NCI-H1048 (cell line): ENCODE measurements around the gene TERT.
"Not testable (repeated sequence)": the region's sequence is repeated elsewhere in the genome, so short reads cannot be mapped to it uniquely, and the experiment has no call there.

Experiments used
- DNase-seq: peaks from one replicate; lab custom pipeline; 2025; lab: John Stamatoyannopoulos, UW

TERT gene

GRCh38 chr5:1278656-1279442, 16.0 kb downstream of the TERT start:
- DNase-seq: no peak

- DNase-seq: no peak
These were observed 16.7 kb downstream of the TERT start for GRCh38 chr5:1278216-1278615.

GRCh38 chr5:1277781-1278180, 17.1 kb downstream of the TERT start:
- DNase-seq: no peak

GRCh38 chr5:1277331-1277730, 17.5 kb downstream of the TERT start:
- DNase-seq: no peak

GRCh38 chr5:1276930-1277329, 17.9 kb downstream of the TERT start:
- DNase-seq: no peak

GRCh38 chr5:1275397-1276391, 19.2 kb downstream of the TERT start:
- not testable (repeated sequence) for DNase-seq

GRCh38 chr5:1274471-1274870, 20.4 kb downstream of the TERT start:
- no peak for DNase-seq

GRCh38 chr5:1273745-1274144, 21.1 kb downstream of the TERT start:
- no peak for DNase-seq

GRCh38 chr5:1272201-1272600, 22.7 kb downstream of the TERT start:
- DNase-seq: no peak

GRCh38 chr5:1270933-1271914, 23.6 kb downstream of the TERT start:
- DNase-seq: no peak

GRCh38 chr5:1270426-1270825, 24.4 kb downstream of the TERT start:
- no peak for DNase-seq

- no peak for DNase-seq
These were observed 26.2 kb downstream of the TERT start for GRCh38 chr5:1268666-1269065.

GRCh38 chr5:1268056-1268455, 26.8 kb downstream of the TERT start:
- no peak for DNase-seq

- DNase-seq: not testable (repeated sequence)
These were observed 27.4 kb downstream of the TERT start for GRCh38 chr5:1267464-1267863.

GRCh38 chr5:1266791-1267190, 28.1 kb downstream of the TERT start:
- DNase-seq: no peak

GRCh38 chr5:1265461-1266455, 29.1 kb downstream of the TERT start:
- DNase-seq: no peak

GRCh38 chr5:1265026-1265425, 29.8 kb downstream of the TERT start:
- DNase-seq: no peak

- no peak for DNase-seq
These were observed 30.7 kb downstream of the TERT start for GRCh38 chr5:1264211-1264610.

GRCh38 chr5:1262381-1262780, 32.5 kb downstream of the TERT start:
- no peak for DNase-seq

- no peak for DNase-seq
These were observed 33.2 kb downstream of the TERT start for GRCh38 chr5:1261643-1262042.
